ENCODE measurements around the gene PROSER3. TPM values are rescaled to one million over a fixed set of nuclear protein-coding genes. Genes with fewer than 3 reads are reported as not detected.
A peak's percentile ranks its signal among the peaks of the same experiment; 100 is the strongest.

The PROSER3 gene
- total and polyA plus RNA-seq, 2 of the 13 experiments (the other 11 are each of a cell fraction or from before 2014, with no cell fraction given): 5.1 to 5.7 TPM

DNA sequence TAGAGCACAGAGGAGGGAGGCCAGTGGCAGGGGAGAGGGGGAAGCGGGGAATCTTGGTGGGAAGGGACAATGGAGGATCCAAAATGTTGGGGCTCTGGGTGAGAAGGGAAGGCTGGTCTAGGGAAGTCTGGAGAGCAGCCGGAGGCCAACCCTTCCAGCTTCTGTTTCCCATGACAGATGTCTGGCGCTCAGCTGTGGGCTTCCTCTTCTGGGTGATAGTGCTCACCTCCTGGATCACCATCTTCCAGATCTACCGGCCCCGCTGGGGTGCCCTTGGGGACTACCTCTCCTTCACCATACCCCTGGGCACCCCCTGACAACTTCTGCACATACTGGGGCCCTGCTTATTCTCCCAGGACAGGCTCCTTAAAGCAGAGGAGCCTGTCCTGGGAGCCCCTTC, 11.4 kb upstream of the PROSER3 start:
- peak overlapping the region; percentile 94 for H3K27ac ChIP-seq (ENCODE audit: extremely low read length, insufficient read depth, low read length)
- no peaks in the 10 kb centered on the region for H4K20me1 ChIP-seq (ENCODE audit: insufficient read depth, low read length)
- peak overlapping the region; percentile 84; the same call in 1 of the 2 replicates for H3K9ac ChIP-seq (ENCODE audit: insufficient read depth, low read depth, low read length)
- TF ChIP-seq SRF (IDR thresholded peaks at IDR 0.05; ENCODE audit: low read depth, low read length) (no peak), ZNF549 (CRISPR knock-in tag; IDR thresholded peaks at IDR 0.05) (no peak), NFYB (CRISPR knock-in tag; IDR thresholded peaks at IDR 0.05) (no peak), ZNF761 (CRISPR knock-in tag; conservative IDR thresholded peaks at IDR 0.05) (no peak), ZC3H13 (CRISPR knock-in tag; IDR thresholded peaks at IDR 0.05) (no peak)
- TF ChIP-seq, protein P1, sequence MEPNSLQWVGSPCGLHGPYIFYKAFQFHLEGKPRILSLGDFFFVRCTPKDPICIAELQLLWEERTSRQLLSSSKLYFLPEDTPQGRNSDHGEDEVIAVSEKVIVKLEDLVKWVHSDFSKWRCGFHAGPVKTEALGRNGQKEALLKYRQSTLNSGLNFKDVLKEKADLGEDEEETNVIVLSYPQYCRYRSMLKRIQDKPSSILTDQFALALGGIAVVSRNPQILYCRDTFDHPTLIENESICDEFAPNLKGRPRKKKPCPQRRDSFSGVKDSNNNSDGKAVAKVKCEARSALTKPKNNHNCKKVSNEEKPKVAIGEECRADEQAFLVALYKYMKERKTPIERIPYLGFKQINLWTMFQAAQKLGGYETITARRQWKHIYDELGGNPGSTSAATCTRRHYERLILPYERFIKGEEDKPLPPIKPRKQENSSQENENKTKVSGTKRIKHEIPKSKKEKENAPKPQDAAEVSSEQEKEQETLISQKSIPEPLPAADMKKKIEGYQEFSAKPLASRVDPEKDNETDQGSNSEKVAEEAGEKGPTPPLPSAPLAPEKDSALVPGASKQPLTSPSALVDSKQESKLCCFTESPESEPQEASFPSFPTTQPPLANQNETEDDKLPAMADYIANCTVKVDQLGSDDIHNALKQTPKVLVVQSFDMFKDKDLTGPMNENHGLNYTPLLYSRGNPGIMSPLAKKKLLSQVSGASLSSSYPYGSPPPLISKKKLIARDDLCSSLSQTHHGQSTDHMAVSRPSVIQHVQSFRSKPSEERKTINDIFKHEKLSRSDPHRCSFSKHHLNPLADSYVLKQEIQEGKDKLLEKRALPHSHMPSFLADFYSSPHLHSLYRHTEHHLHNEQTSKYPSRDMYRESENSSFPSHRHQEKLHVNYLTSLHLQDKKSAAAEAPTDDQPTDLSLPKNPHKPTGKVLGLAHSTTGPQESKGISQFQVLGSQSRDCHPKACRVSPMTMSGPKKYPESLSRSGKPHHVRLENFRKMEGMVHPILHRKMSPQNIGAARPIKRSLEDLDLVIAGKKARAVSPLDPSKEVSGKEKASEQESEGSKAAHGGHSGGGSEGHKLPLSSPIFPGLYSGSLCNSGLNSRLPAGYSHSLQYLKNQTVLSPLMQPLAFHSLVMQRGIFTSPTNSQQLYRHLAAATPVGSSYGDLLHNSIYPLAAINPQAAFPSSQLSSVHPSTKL (CRISPR knock-in tag; IDR thresholded peaks at IDR 0.05): no peak
- H3K79me2 ChIP-seq (ENCODE audit: insufficient read depth, low read length): peaks cover 20% of the 10 kb centered on the region
- no peak for DNase-seq (ENCODE audit: low spot score)
- peak overlapping the region; percentile 86 for H3K4me2 ChIP-seq (ENCODE audit: low read depth, low read length)
- H3K27me3 ChIP-seq (ENCODE audit: control insufficient read depth in 1 of 2, insufficient read depth in 2 of 2, low read length in 2 of 2): no peaks in the 10 kb centered on the region; a peak in 1 of 5 replicates
- no peak overlapping the region for H2AFZ ChIP-seq (ENCODE audit: low read length)
- POLR2A ChIA-PET: no interaction called here
- no peaks in the 10 kb centered on the region for H3K36me3 ChIP-seq (replicated peaks in 1 of 2; ENCODE audit: control insufficient read depth in 1 of 2, insufficient read depth in 2 of 2, low read length in 2 of 2)
- no peak for FAIRE-seq
- H3K4me3 ChIP-seq (replicated peaks in 1 of 3; ENCODE audit: insufficient read depth in 1 of 3, low read depth in 2 of 3, low read length in 3 of 3): peak overlapping the region; percentile 82 to 99 (median 96)
- BruUV-seq (replicated peaks): no TSS peak
- H3K4me1 ChIP-seq (ENCODE audit: insufficient read depth, low read length): peaks cover 50% of the 10 kb centered on the region
- no peak for ATAC-seq
- 88% methylated on average over 5 of the region's 5 CpGs for WGBS (ENCODE audit: low lambda C conversion rate)
- intact Hi-C loops (cut with micrococcal nuclease; ENCODE audit: unreplicated experiment) (loop anchor here (10.0 kb wide), 1 partner anchor 52 kb away; no protein-coding TSS in a partner anchor), in situ Hi-C loops (cut with HindIII; ENCODE audit: extremely low pct_ligation_motif_present, low pct_unique_long_range_greater_than_20kb) (no loop called here)
- H3K9me3 ChIP-seq (ENCODE audit: low read length): no peaks in the 10 kb centered on the region
- CTCF ChIA-PET (ENCODE audit: low intra/inter-chr PET ratio, low total read pairs): no interaction called here

All from HepG2 (cell line).